ENCODE measurements around the gene SLC38A6. TPM values are rescaled to one million over a fixed set of nuclear protein-coding genes. Genes with fewer than 3 reads are reported as not detected.

The SLC38A6 gene
- total RNA-seq, 1 experiment from 2014 or later: 28.0 TPM

- intact Hi-C loops (cut with micrococcal nuclease; ENCODE audit: unreplicated experiment): loop anchor here (10.0 kb wide), 1 partner anchor 1109 kb away; no protein-coding TSS in a partner anchor
- Histone ChIP-seq H3K9me3 (ENCODE audit: low read depth, low read length, poor library complexity, severe bottlenecking) (no peaks in the 10 kb centered on the region), H3K4me3 (ENCODE audit: low read depth, low read length, poor library complexity, severe bottlenecking) (no peak overlapping the region), H3K36me3 (ENCODE audit: insufficient read depth, low read length, poor library complexity, severe bottlenecking) (no peaks in the 10 kb centered on the region), H3K27me3 (replicated peaks; ENCODE audit: insufficient read depth, low read depth, low read length, poor library complexity) (no peaks in the 10 kb centered on the region), H3K4me1 (ENCODE audit: insufficient read depth, low read length, poor library complexity, severe bottlenecking) (peaks cover under 1% of the 10 kb centered on the region), H3K27ac (ENCODE audit: low read depth, low read length, poor library complexity, severe bottlenecking) (no peak overlapping the region)
- no TSS peak for BruUV-seq (replicated peaks)
- no peak for DNase-seq (ENCODE audit: low spot score)
- TF ChIP-seq EZH2 (IDR thresholded peaks at IDR 0.05; ENCODE audit: borderline replicate concordance, low read depth, low read length, poor library complexity, severe bottlenecking): no peak
- TF ChIP-seq, protein P1, sequence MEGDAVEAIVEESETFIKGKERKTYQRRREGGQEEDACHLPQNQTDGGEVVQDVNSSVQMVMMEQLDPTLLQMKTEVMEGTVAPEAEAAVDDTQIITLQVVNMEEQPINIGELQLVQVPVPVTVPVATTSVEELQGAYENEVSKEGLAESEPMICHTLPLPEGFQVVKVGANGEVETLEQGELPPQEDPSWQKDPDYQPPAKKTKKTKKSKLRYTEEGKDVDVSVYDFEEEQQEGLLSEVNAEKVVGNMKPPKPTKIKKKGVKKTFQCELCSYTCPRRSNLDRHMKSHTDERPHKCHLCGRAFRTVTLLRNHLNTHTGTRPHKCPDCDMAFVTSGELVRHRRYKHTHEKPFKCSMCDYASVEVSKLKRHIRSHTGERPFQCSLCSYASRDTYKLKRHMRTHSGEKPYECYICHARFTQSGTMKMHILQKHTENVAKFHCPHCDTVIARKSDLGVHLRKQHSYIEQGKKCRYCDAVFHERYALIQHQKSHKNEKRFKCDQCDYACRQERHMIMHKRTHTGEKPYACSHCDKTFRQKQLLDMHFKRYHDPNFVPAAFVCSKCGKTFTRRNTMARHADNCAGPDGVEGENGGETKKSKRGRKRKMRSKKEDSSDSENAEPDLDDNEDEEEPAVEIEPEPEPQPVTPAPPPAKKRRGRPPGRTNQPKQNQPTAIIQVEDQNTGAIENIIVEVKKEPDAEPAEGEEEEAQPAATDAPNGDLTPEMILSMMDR (conservative IDR thresholded peaks at IDR 0.05; ENCODE audit: low read depth, low read length): no peak
- ChIA-PET POLR2A (ENCODE audit: low non-redundant PET) (no interaction called here), CTCF (interaction anchor here (0.6 kb wide), 1 partner anchor 319 kb away, joined by 3 read pairs; the partner anchor contains the start of gene SIX4)
Measured at GRCh38 chr14:61043506-61043905, 62.5 kb downstream of the SLC38A6 start.

GRCh38 chr14:61047021-61047420, 66.0 kb downstream of the SLC38A6 start:
- Histone ChIP-seq H3K9me3 (ENCODE audit: low read depth, low read length, poor library complexity, severe bottlenecking) (no peaks in the 10 kb centered on the region), H3K36me3 (ENCODE audit: insufficient read depth, low read length, poor library complexity, severe bottlenecking) (no peaks in the 10 kb centered on the region), H3K4me3 (ENCODE audit: low read depth, low read length, poor library complexity, severe bottlenecking) (no peak overlapping the region), H3K27me3 (replicated peaks; ENCODE audit: insufficient read depth, low read depth, low read length, poor library complexity) (no peaks in the 10 kb centered on the region), H3K27ac (ENCODE audit: low read depth, low read length, poor library complexity, severe bottlenecking) (no peak overlapping the region), H3K4me1 (ENCODE audit: insufficient read depth, low read length, poor library complexity, severe bottlenecking) (peaks cover 24% of the 10 kb centered on the region)
- no peak for TF ChIP-seq EZH2 (IDR thresholded peaks at IDR 0.05; ENCODE audit: borderline replicate concordance, low read depth, low read length, poor library complexity, severe bottlenecking)
- TF ChIP-seq, protein P1 (conservative IDR thresholded peaks at IDR 0.05; ENCODE audit: low read depth, low read length): no peak
- ChIA-PET CTCF (no interaction called here), POLR2A (ENCODE audit: low non-redundant PET) (no interaction called here)
- DNase-seq (ENCODE audit: low spot score): no peak
- no TSS peak for BruUV-seq (replicated peaks)
- intact Hi-C loops (cut with micrococcal nuclease; ENCODE audit: unreplicated experiment): loop anchor here (10.0 kb wide), 1 partner anchor 1112 kb away; no protein-coding TSS in a partner anchor

DNA sequence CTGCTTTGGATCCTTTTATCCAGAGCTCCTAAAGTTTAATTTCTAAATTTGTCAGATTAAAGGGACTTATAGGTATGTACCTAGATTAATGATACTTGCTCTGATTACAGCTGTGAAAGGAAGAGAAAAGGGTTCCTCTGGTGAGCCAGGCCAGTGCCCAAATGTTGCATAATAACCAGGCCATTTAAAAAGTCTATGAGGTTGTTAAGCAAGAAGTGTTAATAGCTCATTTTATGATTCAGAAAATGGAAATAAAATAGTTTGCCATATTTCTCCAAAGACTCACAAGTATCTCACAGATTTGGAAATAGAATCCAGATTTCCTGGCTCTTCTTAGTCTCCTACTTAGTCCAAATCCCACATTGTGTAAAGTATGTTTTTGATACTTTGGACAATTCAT, 67.6 kb downstream of the SLC38A6 start:
- no peaks in the 10 kb centered on the region for H3K27me3 ChIP-seq (replicated peaks; ENCODE audit: insufficient read depth, low read depth, low read length, poor library complexity)
- TF ChIP-seq, protein P1 (conservative IDR thresholded peaks at IDR 0.05; ENCODE audit: low read depth, low read length): no peak
- no peak for TF ChIP-seq EZH2 (IDR thresholded peaks at IDR 0.05; ENCODE audit: borderline replicate concordance, low read depth, low read length, poor library complexity, severe bottlenecking)
- peaks cover 24% of the 10 kb centered on the region for H3K4me1 ChIP-seq (ENCODE audit: insufficient read depth, low read length, poor library complexity, severe bottlenecking)
- intact Hi-C loops (cut with micrococcal nuclease; ENCODE audit: unreplicated experiment): loop anchor here (10.0 kb wide), 1 partner anchor 1114 kb away; no protein-coding TSS in a partner anchor
- H3K9me3 ChIP-seq (ENCODE audit: low read depth, low read length, poor library complexity, severe bottlenecking): peaks cover 4% of the 10 kb centered on the region
- BruUV-seq (replicated peaks): no TSS peak
- no peak for DNase-seq (ENCODE audit: low spot score)
- H3K36me3 ChIP-seq (ENCODE audit: insufficient read depth, low read length, poor library complexity, severe bottlenecking): no peaks in the 10 kb centered on the region
- no peak overlapping the region for H3K4me3 ChIP-seq (ENCODE audit: low read depth, low read length, poor library complexity, severe bottlenecking)
- H3K27ac ChIP-seq (ENCODE audit: low read depth, low read length, poor library complexity, severe bottlenecking): no peak overlapping the region
- POLR2A ChIA-PET (ENCODE audit: low non-redundant PET): no interaction called here
- CTCF ChIA-PET: no interaction called here

Measured in A673 (cell line).